ENCODE data around the gene NHS.

DNA sequence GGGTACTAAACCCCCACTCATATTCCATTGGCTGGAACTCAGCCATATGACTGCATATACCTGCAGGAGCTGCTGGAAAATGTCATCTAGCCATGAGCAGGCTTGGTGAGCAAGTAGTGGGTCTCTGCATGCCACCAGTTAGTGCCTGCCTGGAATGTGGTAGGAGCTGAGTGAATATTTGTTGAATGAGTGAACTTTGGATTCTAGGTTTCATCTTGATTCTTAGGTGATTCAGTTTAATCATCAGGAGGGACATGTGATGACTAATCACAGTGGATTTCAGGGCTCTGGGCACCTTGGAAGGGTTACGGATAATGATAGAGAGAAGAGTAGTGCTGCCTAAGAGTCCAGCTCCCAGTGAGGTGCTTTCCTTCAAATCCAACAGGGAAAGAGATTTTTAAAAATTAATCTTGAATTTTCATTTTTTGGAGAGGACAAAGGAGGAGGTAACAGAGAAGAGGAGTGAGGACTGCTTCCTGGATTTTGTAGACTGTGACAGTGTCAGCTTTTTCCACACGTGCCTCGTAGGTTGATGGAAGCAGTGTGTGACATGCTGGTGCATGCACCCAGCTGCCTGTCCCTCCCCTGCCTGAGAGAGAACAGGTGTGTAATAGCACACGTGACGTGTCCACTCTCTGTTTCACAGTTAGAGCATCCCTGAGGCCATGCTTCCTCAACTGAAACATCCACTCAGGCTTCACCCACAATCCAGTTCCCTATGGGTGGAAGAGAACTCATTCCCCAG is 30.4 kb downstream of the NHS start:
- TF ChIP-seq, protein P1, sequence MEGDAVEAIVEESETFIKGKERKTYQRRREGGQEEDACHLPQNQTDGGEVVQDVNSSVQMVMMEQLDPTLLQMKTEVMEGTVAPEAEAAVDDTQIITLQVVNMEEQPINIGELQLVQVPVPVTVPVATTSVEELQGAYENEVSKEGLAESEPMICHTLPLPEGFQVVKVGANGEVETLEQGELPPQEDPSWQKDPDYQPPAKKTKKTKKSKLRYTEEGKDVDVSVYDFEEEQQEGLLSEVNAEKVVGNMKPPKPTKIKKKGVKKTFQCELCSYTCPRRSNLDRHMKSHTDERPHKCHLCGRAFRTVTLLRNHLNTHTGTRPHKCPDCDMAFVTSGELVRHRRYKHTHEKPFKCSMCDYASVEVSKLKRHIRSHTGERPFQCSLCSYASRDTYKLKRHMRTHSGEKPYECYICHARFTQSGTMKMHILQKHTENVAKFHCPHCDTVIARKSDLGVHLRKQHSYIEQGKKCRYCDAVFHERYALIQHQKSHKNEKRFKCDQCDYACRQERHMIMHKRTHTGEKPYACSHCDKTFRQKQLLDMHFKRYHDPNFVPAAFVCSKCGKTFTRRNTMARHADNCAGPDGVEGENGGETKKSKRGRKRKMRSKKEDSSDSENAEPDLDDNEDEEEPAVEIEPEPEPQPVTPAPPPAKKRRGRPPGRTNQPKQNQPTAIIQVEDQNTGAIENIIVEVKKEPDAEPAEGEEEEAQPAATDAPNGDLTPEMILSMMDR (IDR thresholded peaks at IDR 0.05), result no peak
- no peak for TF ChIP-seq POLR2A (IDR thresholded peaks at IDR 0.05)

Data from thyroid gland (tissue), 4 donors.